T-cell (primary cell): ENCODE results near the gene MTRF1L. TPM values are rescaled to one million over a fixed set of nuclear protein-coding genes. Genes with fewer than 3 reads are reported as not detected.

Experiments
- ATAC-seq, 4 experiments: fragments of 200-7000 bp in 3 of 4; fragments of 150-1000 bp in 1 of 4; cut with Tn5 transposase; replicated peaks in 1 of 4; 1 replicate in 3 of 4; 2 replicates in 1 of 4; pipeline ENCODE4 v1.10.0; 2021; ENCODE audit warnings: moderate library complexity in 3 of 4, mild to moderate bottlenecking in 2 of 4, moderate number of reproducible peaks in 1 of 4
- CTCF ChIA-PET, 2 donors: fragments of 300-600 bp; sonication (Branson Sonifier 250); formaldehyde crosslinking; loops; one replicate each; lab custom pipeline; 2022; ENCODE audit warnings: antibody characterized with exemption in 2 of 2; lab: Charles Lee
- POLR2A ChIA-PET, 2 donors: fragments of 300-600 bp; sonication (Branson Sonifier 250); formaldehyde crosslinking; loops; one replicate each; lab custom pipeline; 2022; ENCODE audit warnings: antibody characterized with exemption in 2 of 2; lab: Charles Lee
- DNase-seq, 35 experiments: peaks; one replicate each; pipeline versions ENCODE4 v3.0.0 to v3.0.0-alpha.2; 2013 to 2023
- H3K27ac ChIP-seq: one replicate; pipeline ENCODE4 v1.5.1; 2013; ENCODE audit warnings: low read length
- H3K27me3 ChIP-seq, 2 experiments: replicated peaks in 1 of 2; 1 replicate in 1 of 2; 2 replicates in 1 of 2; pipeline versions ENCODE4 v1.6.1 to v1.7.0; 2013; ENCODE audit warnings: low read length in 1 of 2, mixed read lengths in 1 of 2; ENCODE audit not compliant: control insufficient read depth in 2 of 2, insufficient read depth in 2 of 2; ENCODE audit errors: extremely low read depth in 1 of 2
- H3K36me3 ChIP-seq, 2 donors: 1 replicate in 1 of 2; 2 replicates in 1 of 2; pipeline versions ENCODE4 v1.6.1 to v1.7.0; 2013; ENCODE audit warnings: low read length in 1 of 2; ENCODE audit not compliant: control insufficient read depth in 2 of 2, insufficient read depth in 1 of 2; ENCODE audit errors: extremely low read depth in 1 of 2
- H3K4me1 ChIP-seq, 2 experiments: 1 replicate in 1 of 2; 2 replicates in 1 of 2; pipeline versions ENCODE4 v1.6.1 to v1.7.0; 2013; ENCODE audit warnings: low read length in 2 of 2, mixed read lengths in 1 of 2; ENCODE audit not compliant: insufficient read depth in 2 of 2, control insufficient read depth in 1 of 2; ENCODE audit errors: extremely low read depth in 1 of 2
- H3K4me3 ChIP-seq, 2 donors: 1 replicate in 1 of 2; 2 replicates in 1 of 2; pipeline versions ENCODE4 v1.5.1 to v1.7.0; 2013; ENCODE audit warnings: mild to moderate bottlenecking in 2 of 2, low read length in 1 of 2, moderate library complexity in 1 of 2; ENCODE audit not compliant: control insufficient read depth in 1 of 2; ENCODE audit errors: extremely low read depth in 1 of 2
- H3K9me3 ChIP-seq: 2 replicates; pipeline ENCODE4 v1.7.0; 2013
- H3K27ac Mint-ChIP-seq, 2 donors: one replicate each; pipeline ENCODE4 v1.8.0; 2020 to 2021; ENCODE audit warnings: mild to moderate bottlenecking in 2 of 2, mixed read lengths in 2 of 2
- H3K27me3 Mint-ChIP-seq, 2 donors: one replicate each; pipeline ENCODE4 v1.8.0; 2021 to 2022; ENCODE audit warnings: mixed read lengths in 2 of 2
- H3K36me3 Mint-ChIP-seq: one replicate; pipeline ENCODE4 v1.8.0; 2021; ENCODE audit warnings: mixed read lengths
- H3K4me1 Mint-ChIP-seq, 3 donors: one replicate each; pipeline ENCODE4 v1.8.0; 2020 to 2022; ENCODE audit warnings: mixed read lengths in 3 of 3, mild to moderate bottlenecking in 1 of 3
- H3K4me3 Mint-ChIP-seq, 3 donors: one replicate each; pipeline ENCODE4 v1.8.0; 2020 to 2022; ENCODE audit warnings: mild to moderate bottlenecking in 3 of 3, mixed read lengths in 3 of 3, moderate library complexity in 3 of 3
- H3K9me3 Mint-ChIP-seq, 3 donors: one replicate each; pipeline ENCODE4 v1.8.0; 2020 to 2022; ENCODE audit warnings: mixed read lengths in 3 of 3
- WGBS: methylation state at CpG from one replicate; pipeline ENCODE4 v1.1.5; 2013; ENCODE audit warnings: missing lambda C conversion rate; ENCODE audit not compliant: insufficient coverage; 5-methylcytosine and 5-hydroxymethylcytosine counted together
- total RNA-seq, 35 experiments: library from RNA in 6 of 35; stranded (reverse) in 6 of 35; fragments of 120-200 nt in 1 of 35; gene quantifications; one replicate each; pipeline versions ENCODE4 v1.2.1 to v1.2.4 and lab custom pipeline; 2013 to 2026

MTRF1L gene
- total RNA-seq, 5 donors from 2014 or later (not counting 1 experiment from before 2014, with no cell fraction given): 7.0 to 12.2 (median 11.0) TPM

DNA sequence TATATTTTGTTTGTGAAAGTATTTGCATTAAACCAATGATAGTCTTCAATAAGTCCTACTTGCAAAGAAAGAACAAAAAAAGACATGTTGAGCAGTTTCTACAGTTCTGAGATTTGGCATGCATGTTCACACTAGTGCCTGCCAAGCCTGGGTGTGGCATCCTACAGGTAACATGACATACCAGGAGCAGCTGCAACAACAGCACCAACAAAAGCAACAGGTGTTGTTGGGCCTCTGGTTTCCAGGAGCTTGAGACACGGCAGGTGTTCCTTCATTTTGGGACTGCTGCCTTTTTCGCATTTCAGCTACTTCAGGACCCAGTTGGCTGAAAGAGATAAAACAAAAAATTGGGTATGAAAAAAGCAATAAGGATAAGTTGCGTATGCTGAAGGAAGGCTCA is 41.2 kb upstream of the MTRF1L start:
- no peaks in the 10 kb centered on the region for H3K36me3 ChIP-seq
- no peaks in the 10 kb centered on the region for H3K27me3 ChIP-seq
- no peak overlapping the region for H3K27ac ChIP-seq
- no peak overlapping the region for H3K4me3 Mint-ChIP-seq
- no peak overlapping the region for H3K4me3 ChIP-seq
- POLR2A ChIA-PET: no interaction called here
- H3K36me3 Mint-ChIP-seq: no peaks in the 10 kb centered on the region
- H3K27ac Mint-ChIP-seq: no peak overlapping the region
- H3K4me1 Mint-ChIP-seq: no peaks in the 10 kb centered on the region
- H3K9me3 ChIP-seq: no peaks in the 10 kb centered on the region
- H3K4me1 ChIP-seq: no peaks in the 10 kb centered on the region
- 93% methylated on average over 3 of the region's 3 CpGs for WGBS
- ATAC-seq: no peak
- CTCF ChIA-PET: no interaction called here
- H3K27me3 Mint-ChIP-seq: peaks cover 1 to 6% of the 10 kb centered on the region in 2 donors
- peaks cover 0 to 5% (median 4%) of the 10 kb centered on the region in 3 donors for H3K9me3 Mint-ChIP-seq
- no peak for DNase-seq

DNA sequence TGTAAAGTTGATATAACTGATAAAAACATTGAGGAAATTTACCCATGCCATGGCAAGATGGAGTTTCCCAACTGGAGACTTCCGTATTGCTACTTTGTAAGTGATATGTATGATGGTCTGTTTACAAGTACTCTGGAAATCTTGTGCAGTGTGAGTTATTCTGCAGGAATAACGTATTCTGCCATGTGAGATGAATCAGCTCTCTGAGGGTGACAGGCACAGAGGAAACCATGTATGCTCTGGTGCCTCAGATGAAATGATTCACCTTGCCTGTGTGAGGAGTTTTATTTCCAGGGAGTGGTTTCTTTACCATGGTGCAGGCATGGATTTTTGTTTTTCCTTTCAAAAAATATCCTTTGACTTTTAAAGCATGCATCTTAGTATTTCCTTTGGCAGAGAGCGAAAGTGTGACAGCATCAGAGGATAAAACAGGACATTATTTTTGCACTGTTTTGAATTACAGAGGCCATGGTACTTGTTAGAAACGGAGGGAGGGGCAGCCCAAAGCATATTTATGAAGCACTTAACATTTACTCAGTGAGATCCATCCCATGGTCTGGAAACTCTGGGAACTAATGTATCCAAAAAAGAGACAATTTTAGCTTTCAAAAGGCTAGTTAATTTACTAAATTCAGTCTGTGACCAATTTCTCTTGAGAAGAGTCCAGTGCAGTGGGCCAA is 36.0 kb upstream of the MTRF1L start:
- H3K36me3 ChIP-seq: no peaks in the 10 kb centered on the region
- DNase-seq (no peak), ATAC-seq (no peak)
- H3K4me3 Mint-ChIP-seq: no peak overlapping the region
- H3K27me3 Mint-ChIP-seq: peaks cover 1 to 12% of the 10 kb centered on the region in 2 donors
- no peaks in the 10 kb centered on the region for H3K9me3 Mint-ChIP-seq
- no peaks in the 10 kb centered on the region for H3K4me1 ChIP-seq
- ChIA-PET POLR2A (interaction anchor here in 1 of 2 donors (1.0 kb wide), 1 partner anchor 233 kb away, joined by 3 read pairs; no protein-coding TSS in a partner anchor), CTCF (no interaction called here)
- H3K27me3 ChIP-seq: no peaks in the 10 kb centered on the region
- 89% methylated on average over 1 of the region's 4 CpGs for WGBS
- no peak overlapping the region for H3K27ac Mint-ChIP-seq
- H3K9me3 ChIP-seq: no peaks in the 10 kb centered on the region
- no peaks in the 10 kb centered on the region for H3K36me3 Mint-ChIP-seq
- no peaks in the 10 kb centered on the region for H3K4me1 Mint-ChIP-seq
- no peak overlapping the region for H3K27ac ChIP-seq
- no peak overlapping the region for H3K4me3 ChIP-seq

DNA sequence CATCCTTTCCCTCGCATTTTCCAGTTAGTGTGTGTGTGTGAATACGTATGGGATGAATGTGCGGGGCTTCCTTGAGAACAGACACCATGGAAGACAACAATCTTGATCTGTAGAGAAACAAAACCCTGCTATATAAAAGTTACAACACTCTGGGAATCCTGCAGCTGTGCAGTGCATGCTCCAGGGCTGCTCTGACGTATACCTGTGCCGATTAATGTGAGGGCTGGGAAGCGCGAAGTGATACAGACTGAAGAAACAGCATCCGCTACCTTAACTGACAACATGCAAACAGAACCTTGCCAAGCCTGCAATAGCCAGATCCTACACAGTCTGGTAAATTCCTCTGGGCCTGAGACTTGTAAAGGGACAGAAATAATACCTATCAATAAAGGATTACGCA is 31.6 kb upstream of the MTRF1L start:
- no peaks in the 10 kb centered on the region for H3K9me3 ChIP-seq
- H3K36me3 ChIP-seq: no peaks in the 10 kb centered on the region
- H3K27me3 Mint-ChIP-seq: peaks cover 8 to 15% of the 10 kb centered on the region in 2 donors
- H3K4me3 Mint-ChIP-seq: no peak overlapping the region
- H3K4me3 ChIP-seq: no peak overlapping the region
- no peak for ATAC-seq
- no peaks in the 10 kb centered on the region for H3K4me1 ChIP-seq
- 100% methylated on average over 2 of the region's 9 CpGs for WGBS
- no peak for DNase-seq
- no peaks in the 10 kb centered on the region for H3K9me3 Mint-ChIP-seq
- ChIA-PET POLR2A (no interaction called here), CTCF (interaction anchor here in 1 of 2 donors (0.6 kb wide), 2 partner anchors 30 to 1121 kb away, joined by 3 read pairs; no protein-coding TSS in a partner anchor)
- H3K4me1 Mint-ChIP-seq: no peaks in the 10 kb centered on the region
- H3K27ac ChIP-seq: no peak overlapping the region
- no peak overlapping the region for H3K27ac Mint-ChIP-seq
- H3K36me3 Mint-ChIP-seq: no peaks in the 10 kb centered on the region
- no peaks in the 10 kb centered on the region for H3K27me3 ChIP-seq

DNA sequence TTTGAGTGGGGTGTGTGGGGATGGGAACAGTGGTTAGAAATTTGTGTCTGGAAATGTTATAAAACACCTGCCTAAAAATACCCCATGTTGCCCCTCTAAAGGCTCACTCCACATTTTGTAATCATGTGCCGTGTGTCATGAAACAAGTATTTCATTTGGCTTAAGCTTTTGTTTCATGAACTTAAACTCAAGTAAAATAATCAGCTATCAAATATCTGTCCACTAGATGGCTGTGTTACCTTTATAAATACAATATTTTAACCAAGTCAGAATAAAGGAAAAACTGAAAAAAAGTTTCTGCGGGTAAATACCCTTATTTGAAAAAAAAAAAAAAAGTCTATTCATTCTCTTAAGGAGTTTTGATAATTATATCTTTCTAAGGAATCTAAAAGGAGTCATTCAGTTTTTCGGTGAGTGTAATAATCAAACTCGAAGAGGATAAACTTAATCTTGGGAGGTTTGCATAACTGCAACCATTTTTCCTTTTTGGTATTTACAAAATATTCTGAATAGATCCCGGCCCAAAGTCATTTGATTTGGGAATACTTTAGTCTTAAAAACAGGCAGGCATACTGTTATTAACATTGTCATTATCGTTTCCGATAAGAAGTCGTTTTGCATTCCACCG is 29.9 kb upstream of the MTRF1L start:
- Histone ChIP-seq H3K27ac (no peak overlapping the region), H3K4me3 (no peak overlapping the region), H3K9me3 (no peaks in the 10 kb centered on the region), H3K4me1 (no peaks in the 10 kb centered on the region), H3K36me3 (no peaks in the 10 kb centered on the region), H3K27me3 (no peaks in the 10 kb centered on the region)
- ATAC-seq (no peak), DNase-seq (peak in 1 of 35 experiments; percentile 15)
- WGBS: 100% methylated on average over 1 of the region's 9 CpGs
- Mint-ChIP-seq H3K36me3 (no peaks in the 10 kb centered on the region), H3K27me3 (peaks cover 9 to 13% of the 10 kb centered on the region in 2 donors), H3K9me3 (no peaks in the 10 kb centered on the region), H3K27ac (no peak overlapping the region), H3K4me1 (no peaks in the 10 kb centered on the region), H3K4me3 (no peak overlapping the region)
- CTCF ChIA-PET: interaction anchor here (0.6 to 2.5 kb wide), 10 partner anchors 13 to 1963 kb away, joined by 3 to 14 read pairs (median 4); no protein-coding TSS in a partner anchor
- POLR2A ChIA-PET: interaction anchor here in 1 of 2 donors (0.6 kb wide), 1 partner anchor 29 kb away, joined by 4 read pairs; no protein-coding TSS in a partner anchor

DNA sequence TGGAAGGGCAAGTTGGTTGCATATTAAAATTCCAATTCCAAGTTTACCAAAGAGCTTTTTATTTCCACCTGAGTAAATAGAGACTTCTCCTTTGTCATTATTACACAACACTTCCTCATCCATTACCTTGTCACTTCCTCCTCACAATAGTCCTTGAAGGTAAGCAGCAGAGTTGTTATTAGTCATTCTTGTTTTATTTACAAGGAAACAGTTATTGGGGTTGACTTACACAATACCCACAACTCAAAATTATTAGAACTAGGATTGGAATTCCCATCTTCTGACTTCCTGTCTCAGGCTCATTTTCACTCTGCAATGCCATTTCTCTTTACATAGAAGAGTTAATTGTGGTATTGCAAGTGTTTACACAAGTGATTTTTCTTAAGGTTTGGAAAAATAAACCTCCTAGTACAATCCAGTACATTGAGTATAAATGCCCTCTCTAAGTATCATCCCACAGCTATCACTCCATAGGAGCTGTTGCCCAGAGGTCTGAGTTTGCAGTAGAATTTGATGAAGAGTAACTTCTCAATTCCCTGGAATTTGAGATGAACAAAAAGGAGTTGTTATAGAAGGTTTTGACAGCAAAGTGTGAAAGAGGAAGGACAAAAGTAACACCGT is 28.9 kb upstream of the MTRF1L start:
- no peak for DNase-seq
- no peaks in the 10 kb centered on the region for H3K4me1 ChIP-seq
- Mint-ChIP-seq H3K36me3 (no peaks in the 10 kb centered on the region), H3K27ac (no peak overlapping the region), H3K27me3 (peaks cover 9 to 17% of the 10 kb centered on the region in 2 donors), H3K9me3 (no peaks in the 10 kb centered on the region), H3K4me1 (no peaks in the 10 kb centered on the region), H3K4me3 (no peak overlapping the region)
- ATAC-seq: no peak
- whole genome bisulfite sequencing: no CpG with 5 or more reads among the region's 1 CpG
- POLR2A ChIA-PET: no interaction called here
- no peaks in the 10 kb centered on the region for H3K9me3 ChIP-seq
- no peaks in the 10 kb centered on the region for H3K36me3 ChIP-seq
- CTCF ChIA-PET: interaction anchor here (0.7 to 2.5 kb wide), 5 partner anchors 10 to 1638 kb away, joined by 3 to 14 read pairs (median 3); no protein-coding TSS in a partner anchor
- H3K27ac ChIP-seq: no peak overlapping the region
- no peaks in the 10 kb centered on the region for H3K27me3 ChIP-seq
- H3K4me3 ChIP-seq: no peak overlapping the region

DNA sequence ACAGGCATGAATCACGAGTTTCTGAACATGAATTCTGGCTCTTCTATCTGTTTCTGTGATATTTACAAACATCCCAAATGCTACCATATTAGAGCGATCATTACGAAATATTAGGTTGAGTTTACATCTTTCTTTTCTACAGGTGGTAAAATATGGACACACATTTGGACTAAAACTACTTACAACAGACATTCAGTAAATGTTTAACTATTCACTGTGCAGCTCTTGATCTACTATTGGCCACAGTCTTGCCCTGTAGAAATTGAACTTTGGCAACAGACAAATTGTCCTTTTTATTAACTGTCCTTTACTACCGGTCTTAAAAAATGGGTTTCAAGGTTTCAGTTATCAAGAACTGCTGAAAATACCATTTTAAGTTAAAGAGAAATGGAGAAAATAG is 26.5 kb upstream of the MTRF1L start:
- no peaks in the 10 kb centered on the region for H3K9me3 ChIP-seq
- ATAC-seq (no peak), DNase-seq (no peak)
- H3K9me3 Mint-ChIP-seq: no peaks in the 10 kb centered on the region
- no peak overlapping the region for H3K27ac Mint-ChIP-seq
- H3K27me3 Mint-ChIP-seq: peaks cover 12 to 24% of the 10 kb centered on the region in 2 donors
- H3K36me3 ChIP-seq: no peaks in the 10 kb centered on the region
- ChIA-PET CTCF (no interaction called here), POLR2A (no interaction called here)
- no peak overlapping the region for H3K4me3 ChIP-seq
- H3K4me3 Mint-ChIP-seq: no peak overlapping the region
- H3K4me1 Mint-ChIP-seq: no peaks in the 10 kb centered on the region
- no peak overlapping the region for H3K27ac ChIP-seq
- no peaks in the 10 kb centered on the region for H3K4me1 ChIP-seq
- no peaks in the 10 kb centered on the region for H3K27me3 ChIP-seq
- no peaks in the 10 kb centered on the region for H3K36me3 Mint-ChIP-seq
- no CpG with 5 or more reads among the region's 4 CpGs for WGBS
